Neural cell (in vitro differentiated cells): ENCODE results near the gene RABGAP1L. TPM values are rescaled to one million over a fixed set of nuclear protein-coding genes. Genes with fewer than 3 reads are reported as not detected.

Experiments used
- H2AFZ ChIP-seq: fragments of 200-600, 300-800 bp; sonication (generic), shearing (Covaris generic); 2 replicates; pipeline ENCODE4 v1.6.0; 2014; ENCODE audit warnings: low read depth, mild to moderate bottlenecking, antibody characterized with exemption, low read length, moderate library complexity
- H3F3A ChIP-seq: fragments of 200-600 bp; shearing (Covaris generic); 2 replicates; pipeline ENCODE4 v1.6.1; 2016; ENCODE audit warnings: mild to moderate bottlenecking, moderate library complexity, mixed read lengths, antibody characterized with exemption, low read length; ENCODE audit not compliant: insufficient read depth, poor library complexity, severe bottlenecking
- H3K27ac ChIP-seq: fragments of 200-600, 300-800 bp; sonication (generic), shearing (Covaris generic); 2 replicates; pipeline ENCODE4 v1.5.1; 2014; ENCODE audit warnings: mild to moderate bottlenecking, low read length, moderate library complexity
- H3K27me3 ChIP-seq: fragments of 300-800, 200-600 bp; sonication (generic), shearing (Covaris generic); 2 replicates; pipeline ENCODE4 v1.6.0; 2014; ENCODE audit warnings: mild to moderate bottlenecking, low read depth, low read length, moderate library complexity; ENCODE audit not compliant: insufficient read depth
- H3K36me3 ChIP-seq: fragments of 300-800, 200-600 bp; sonication (generic), shearing (Covaris generic); 2 replicates; pipeline ENCODE4 v1.5.1; 2014; ENCODE audit warnings: mild to moderate bottlenecking, antibody characterized with exemption, low read length, moderate library complexity; ENCODE audit not compliant: insufficient read depth
- H3K4me2 ChIP-seq: fragments of 300-800, 200-600 bp; sonication (generic), shearing (Covaris generic); 2 replicates; pipeline ENCODE4 v1.6.0; 2014; ENCODE audit warnings: mild to moderate bottlenecking, low read length
- H3K4me3 ChIP-seq: fragments of 300-800, 200-600 bp; sonication (generic), shearing (Covaris generic); 2 replicates; pipeline ENCODE4 v1.5.1; 2014; ENCODE audit warnings: mild to moderate bottlenecking, low read length, moderate library complexity
- H3K79me2 ChIP-seq: fragments of 200-600 bp; shearing (Covaris generic); replicated peaks from 2 replicates; pipeline ENCODE4 v1.6.0; 2014; ENCODE audit warnings: mild to moderate bottlenecking, low read length, moderate library complexity; ENCODE audit not compliant: insufficient read depth
- H3K9ac ChIP-seq: fragments of 300-800, 200-600 bp; sonication (generic), shearing (Covaris generic); 2 replicates; pipeline ENCODE4 v1.6.1; 2016; ENCODE audit warnings: mild to moderate bottlenecking, low read length, mixed read lengths
- H3K9me2 ChIP-seq: fragments of 200-600 bp; shearing (Covaris generic); 2 replicates; pipeline ENCODE4 v1.6.1; 2016; ENCODE audit warnings: mild to moderate bottlenecking, low read length, mixed read lengths; ENCODE audit not compliant: insufficient read depth
- H3K9me3 ChIP-seq: fragments of 200-600, 300-800 bp; sonication (generic), shearing (Covaris generic); 2 replicates; pipeline ENCODE4 v1.6.1; 2016; ENCODE audit warnings: mild to moderate bottlenecking, mixed run types, low read length, moderate library complexity, mixed read lengths
- H4K20me1 ChIP-seq: fragments of 200-600 bp; shearing (Covaris generic); 2 replicates; pipeline ENCODE4 v1.6.1; 2016; ENCODE audit warnings: mild to moderate bottlenecking, mixed run types; ENCODE audit not compliant: insufficient read depth
- CTCF ChIP-seq: fragments of 450-650 bp; IDR thresholded peaks from 2 replicates; pipeline ENCODE4 v1.5.1; 2014; ENCODE audit warnings: antibody characterized with exemption, mild to moderate bottlenecking, moderate library complexity; ENCODE audit not compliant: poor library complexity, severe bottlenecking
- EP300 ChIP-seq: fragments of 450-650 bp; conservative IDR thresholded peaks from 2 replicates; pipeline ENCODE4 v1.6.1; 2014; ENCODE audit warnings: antibody characterized with exemption, mild to moderate bottlenecking, moderate library complexity; ENCODE audit not compliant: poor library complexity, severe bottlenecking
- EZH2 ChIP-seq: fragments of 200-600, 300-800 bp; shearing (Covaris generic), sonication (generic); IDR thresholded peaks from 2 replicates; pipeline ENCODE4 v1.6.1; 2014; ENCODE audit warnings: antibody characterized with exemption, low read length, borderline replicate concordance, mild to moderate bottlenecking; ENCODE audit not compliant: insufficient read depth, poor library complexity, severe bottlenecking
- MXI1 ChIP-seq: fragments of 450-650 bp; conservative IDR thresholded peaks from 2 replicates; pipeline ENCODE4 v1.6.1; 2014; ENCODE audit warnings: antibody characterized with exemption, mild to moderate bottlenecking; ENCODE audit not compliant: poor library complexity, severe bottlenecking
- POLR2AphosphoS5 ChIP-seq: IDR thresholded peaks from 2 replicates; pipeline ENCODE4 v1.6.1; 2012
- RAD21 ChIP-seq: fragments of 450-650 bp; conservative IDR thresholded peaks from 2 replicates; pipeline ENCODE4 v1.6.1; 2014; ENCODE audit warnings: antibody characterized with exemption, mild to moderate bottlenecking, moderate library complexity
- REST ChIP-seq: IDR thresholded peaks from 2 replicates; pipeline ENCODE4 v1.6.1; 2012; ENCODE audit warnings: borderline replicate concordance
- SMC3 ChIP-seq: fragments of 450-650 bp; conservative IDR thresholded peaks from 2 replicates; pipeline ENCODE4 v1.6.1; 2014; ENCODE audit warnings: antibody characterized with exemption, mild to moderate bottlenecking, moderate library complexity; ENCODE audit not compliant: poor library complexity
- TAF1 ChIP-seq: IDR thresholded peaks from 2 replicates; pipeline ENCODE4 v1.6.1; 2012; ENCODE audit warnings: low read depth
- polyA plus RNA-seq: library from polyadenylated mRNA; depleted of rRNA; stranded (reverse); fragments of >200 nt; gene quantifications from 2 replicates; pipeline ENCODE4 v1.2.3, GENCODE V29; 2014

The RABGAP1L gene
- polyA plus RNA-seq, 1 donor from 2014 or later: 32.2 TPM

- Histone ChIP-seq H3K27ac (no peak overlapping the region), H3K4me3 (no peak overlapping the region), H3K9me2 (no peaks in the 10 kb centered on the region), H2AFZ (no peak overlapping the region), H3K79me2 (no peaks in the 10 kb centered on the region), H3K36me3 (no peaks in the 10 kb centered on the region), H3K4me2 (no peak overlapping the region), H3K27me3 (no peaks in the 10 kb centered on the region), H3K9ac (no peak overlapping the region), H3F3A (no peaks in the 10 kb centered on the region), H4K20me1 (no peaks in the 10 kb centered on the region), H3K9me3 (no peaks in the 10 kb centered on the region)
- TF ChIP-seq RAD21 (no peak), TAF1 (no peak), POLR2AphosphoS5 (no peak), SMC3 (no peak), REST (no peak), CTCF (no peak), EP300 (no peak), EZH2 (no peak), MXI1 (no peak)
These were observed 757.5 kb downstream of the RABGAP1L start for GRCh38 chr1:174916846-174917245.

- TF ChIP-seq REST (no peak), RAD21 (no peak), EP300 (no peak), TAF1 (no peak), CTCF (no peak), MXI1 (no peak), EZH2 (no peak), SMC3 (no peak), POLR2AphosphoS5 (no peak)
- Histone ChIP-seq H3K27ac (no peak overlapping the region), H3K27me3 (no peaks in the 10 kb centered on the region), H3F3A (no peaks in the 10 kb centered on the region), H3K9me3 (no peaks in the 10 kb centered on the region), H3K9ac (no peak overlapping the region), H3K4me3 (no peak overlapping the region), H3K4me2 (no peak overlapping the region), H2AFZ (no peak overlapping the region), H4K20me1 (no peaks in the 10 kb centered on the region), H3K79me2 (no peaks in the 10 kb centered on the region), H3K36me3 (no peaks in the 10 kb centered on the region), H3K9me2 (no peaks in the 10 kb centered on the region)
These were observed 760.8 kb downstream of the RABGAP1L start for GRCh38 chr1:174920093-174920492.
